HG03280 (cell line): ENCODE data around the gene API5.
"Not testable (repeated sequence)": the region's sequence is repeated elsewhere in the genome, so short reads cannot be mapped to it uniquely, and the experiment has no call there.

Source experiments
- ATAC-seq: cut with Tn5 transposase; IDR thresholded peaks from one replicate; pipeline ENCODE4 v1.9.1; 2021; ENCODE audit warnings: mild to moderate bottlenecking, moderate library complexity; ENCODE audit not compliant: unreplicated experiment

API5 gene

GRCh38 chr11:43311791-43312607 lies at the start of gene API5:
TSS of gene API5 (plus strand) at chr11:43311996. CDS start at chr11:43312128, 132 bp downstream.
- ATAC-seq: peak; percentile 98

GRCh38 chr11:43267856-43268580 lies 43.8 kb upstream of the API5 start:
- no peak for ATAC-seq

GRCh38 chr11:43268786-43269185 lies 43.0 kb upstream of the API5 start:
- ATAC-seq: no peak

- no peak for ATAC-seq
Measured at GRCh38 chr11:43269254-43269918, 42.4 kb upstream of the API5 start.

GRCh38 chr11:43270468-43270867 lies 41.3 kb upstream of the API5 start:
- no peak for ATAC-seq

GRCh38 chr11:43278193-43278956 lies 33.4 kb upstream of the API5 start:
- no peak for ATAC-seq

- ATAC-seq: peak; percentile 61
Measured at GRCh38 chr11:43282607-43283440, 29.0 kb upstream of the API5 start.

- no peak for ATAC-seq
Measured at GRCh38 chr11:43285826-43286225, 26.0 kb upstream of the API5 start.

GRCh38 chr11:43289368-43289767 lies 22.4 kb upstream of the API5 start:
- ATAC-seq: no peak

- ATAC-seq: no peak
Measured at GRCh38 chr11:43298397-43298796, 13.4 kb upstream of the API5 start.

- ATAC-seq: no peak
Measured at GRCh38 chr11:43315966-43316365, 4.2 kb downstream of the API5 start.

GRCh38 chr11:43316451-43316850 lies 4.7 kb downstream of the API5 start:
- ATAC-seq: no peak

GRCh38 chr11:43327987-43328386 lies 16.2 kb downstream of the API5 start:
- ATAC-seq: no peak

GRCh38 chr11:43328482-43328881 lies 16.7 kb downstream of the API5 start:
- ATAC-seq: no peak

GRCh38 chr11:43341159-43341558 lies 29.4 kb downstream of the API5 start:
- ATAC-seq: no peak

- not testable (repeated sequence) for ATAC-seq
Measured at GRCh38 chr11:43351426-43351825, 39.6 kb downstream of the API5 start.

GRCh38 chr11:43354311-43354710 lies 42.5 kb downstream of the API5 start:
- ATAC-seq: no peak

GRCh38 chr11:43356336-43356735 lies 44.5 kb downstream of the API5 start:
- no peak for ATAC-seq

- ATAC-seq: no peak
Measured at GRCh38 chr11:43358279-43358800, 46.5 kb downstream of the API5 start.
